OCI-LY3 (cell line): ENCODE data around the gene MED31.

Experiments used
- EZH2phosphoT487 ChIP-seq: fragments of 200-600 bp; shearing (Covaris generic); IDR thresholded peaks from 2 replicates; pipeline ENCODE4 v1.6.1; 2018; ENCODE audit warnings: antibody characterized with exemption, mixed run types, low read depth
- TF ChIP-seq, protein P1 (sequence below): fragments of 200-600, 300-600 bp; sonication (generic); IDR thresholded peaks from 2 replicates; pipeline ENCODE4 v1.5.1; 2014; ENCODE audit warnings: antibody characterized with exemption, low read length, low read depth

DNA sequence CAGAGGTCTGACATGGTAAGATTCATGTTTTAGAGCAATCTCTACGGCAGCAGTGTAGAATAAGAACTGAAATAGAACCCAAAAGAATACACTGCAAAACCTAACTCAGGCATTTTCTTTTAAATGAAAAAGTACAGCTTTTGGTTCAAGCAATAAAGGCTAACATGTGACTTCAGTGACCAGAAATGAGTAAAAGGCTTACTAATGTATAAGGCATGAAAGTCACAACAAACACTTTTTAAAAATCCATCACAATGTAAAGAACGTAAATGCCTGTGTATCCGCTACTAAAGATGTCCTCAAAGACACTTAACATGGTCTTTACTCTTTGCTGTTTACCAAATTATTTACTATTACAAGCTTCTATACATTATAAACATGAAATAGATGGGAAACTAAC is 27.5 kb downstream of the MED31 start:
- TF ChIP-seq EZH2phosphoT487: no peak
- TF ChIP-seq, protein P1, sequence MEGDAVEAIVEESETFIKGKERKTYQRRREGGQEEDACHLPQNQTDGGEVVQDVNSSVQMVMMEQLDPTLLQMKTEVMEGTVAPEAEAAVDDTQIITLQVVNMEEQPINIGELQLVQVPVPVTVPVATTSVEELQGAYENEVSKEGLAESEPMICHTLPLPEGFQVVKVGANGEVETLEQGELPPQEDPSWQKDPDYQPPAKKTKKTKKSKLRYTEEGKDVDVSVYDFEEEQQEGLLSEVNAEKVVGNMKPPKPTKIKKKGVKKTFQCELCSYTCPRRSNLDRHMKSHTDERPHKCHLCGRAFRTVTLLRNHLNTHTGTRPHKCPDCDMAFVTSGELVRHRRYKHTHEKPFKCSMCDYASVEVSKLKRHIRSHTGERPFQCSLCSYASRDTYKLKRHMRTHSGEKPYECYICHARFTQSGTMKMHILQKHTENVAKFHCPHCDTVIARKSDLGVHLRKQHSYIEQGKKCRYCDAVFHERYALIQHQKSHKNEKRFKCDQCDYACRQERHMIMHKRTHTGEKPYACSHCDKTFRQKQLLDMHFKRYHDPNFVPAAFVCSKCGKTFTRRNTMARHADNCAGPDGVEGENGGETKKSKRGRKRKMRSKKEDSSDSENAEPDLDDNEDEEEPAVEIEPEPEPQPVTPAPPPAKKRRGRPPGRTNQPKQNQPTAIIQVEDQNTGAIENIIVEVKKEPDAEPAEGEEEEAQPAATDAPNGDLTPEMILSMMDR: no peak
